ENCODE results near the gene METRNL.
"Not testable (repeated sequence)": the region's sequence is repeated elsewhere in the genome, so short reads cannot be mapped to it uniquely, and the experiment has no call there.

Gene METRNL

GRCh38 chr17:83036193-83036592, 43.2 kb upstream of the METRNL start:
- DNase-seq (ENCODE audit: extremely low read depth, low read depth): no peak
- TF ChIP-seq CTCF (IDR thresholded peaks at IDR 0.05; ENCODE audit: low read depth, low read length): no peak

DNA sequence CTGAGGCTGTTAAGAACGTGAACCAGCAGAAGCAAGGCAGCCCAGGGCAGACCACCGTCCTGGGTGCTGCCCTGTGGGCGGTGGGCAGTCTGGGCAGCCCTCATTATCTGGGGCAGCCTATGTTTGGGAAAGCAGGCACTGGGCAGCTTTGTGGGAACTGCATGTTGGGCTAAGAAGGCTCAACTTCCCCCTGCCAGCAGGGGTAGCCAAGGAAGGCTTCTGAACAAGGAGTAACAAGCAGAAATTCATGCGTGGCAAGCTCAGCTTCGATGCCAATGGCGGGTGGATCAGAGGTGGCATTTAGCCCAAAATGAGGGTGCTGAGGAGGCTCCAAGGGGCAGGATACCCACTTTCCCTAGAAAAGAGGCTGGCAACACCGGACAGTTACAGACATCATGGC, 42.7 kb upstream of the METRNL start:
- DNase-seq (ENCODE audit: extremely low read depth, low read depth): no peak
- TF ChIP-seq CTCF (IDR thresholded peaks at IDR 0.05; ENCODE audit: low read depth, low read length): no peak

DNA sequence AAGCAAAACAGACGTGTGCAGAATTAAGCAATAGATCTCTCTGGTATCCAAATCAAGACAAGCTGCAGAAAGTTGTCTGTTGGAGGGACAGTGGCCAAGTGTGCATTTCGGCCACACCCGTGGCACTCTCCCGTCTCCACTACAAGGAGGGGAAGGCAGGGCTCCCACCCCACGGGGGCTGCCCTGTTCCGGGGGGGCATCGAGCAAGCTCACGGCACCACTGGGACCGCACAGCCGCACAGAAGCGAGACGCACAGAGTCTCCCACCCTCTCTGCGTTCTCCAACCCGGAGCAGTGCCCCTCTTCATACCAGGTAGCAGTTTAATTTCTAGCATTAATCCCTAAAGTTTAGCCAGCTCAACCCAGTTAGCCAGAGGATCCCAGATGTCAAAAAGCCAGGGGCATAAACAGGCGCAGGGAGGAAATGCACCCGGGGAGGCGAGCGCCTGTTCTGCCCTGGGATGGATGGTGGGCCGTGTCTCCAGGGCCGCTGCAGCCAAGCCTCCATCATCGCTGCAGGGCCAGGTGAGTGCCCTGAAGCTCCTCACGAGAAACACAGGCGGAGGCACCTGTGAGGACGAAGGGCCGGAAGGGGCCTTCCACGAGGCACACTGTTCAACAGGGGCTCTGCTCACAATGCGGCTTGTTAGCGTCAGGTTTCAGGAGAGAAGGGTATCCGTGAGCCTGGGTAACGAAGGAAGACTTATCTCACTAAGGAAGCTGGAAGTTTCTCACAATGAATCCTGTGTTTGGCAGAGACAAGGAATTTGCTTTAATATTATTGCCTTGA, 42.1 kb upstream of the METRNL start:
- no peak for DNase-seq (ENCODE audit: extremely low read depth, low read depth)
- no peak for TF ChIP-seq CTCF (IDR thresholded peaks at IDR 0.05; ENCODE audit: low read depth, low read length)

DNA sequence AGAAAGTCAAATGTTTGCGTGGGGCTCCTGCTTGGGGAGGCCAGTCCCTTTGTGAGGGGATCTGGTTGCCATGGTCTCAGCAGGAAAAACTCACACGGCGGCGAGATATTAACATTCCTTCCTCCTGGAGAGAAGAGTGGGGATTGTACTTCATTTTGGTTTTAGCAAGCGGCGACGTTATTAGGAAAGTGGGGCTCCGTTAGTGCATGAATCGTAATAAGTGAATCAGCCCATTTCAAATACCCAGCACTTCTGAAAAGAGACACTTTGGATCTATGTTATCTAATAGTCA, 41.6 kb upstream of the METRNL start:
- DNase-seq (ENCODE audit: extremely low read depth, low read depth): no peak

GRCh38 chr17:83038983-83039382, 40.4 kb upstream of the METRNL start:
- not testable (repeated sequence) for DNase-seq (ENCODE audit: extremely low read depth, low read depth)

More for the DNA sequence above, 41.6 kb upstream of the METRNL start:
- TF ChIP-seq CTCF (IDR thresholded peaks at IDR 0.05; ENCODE audit: low read depth, low read length): no peak

DNA sequence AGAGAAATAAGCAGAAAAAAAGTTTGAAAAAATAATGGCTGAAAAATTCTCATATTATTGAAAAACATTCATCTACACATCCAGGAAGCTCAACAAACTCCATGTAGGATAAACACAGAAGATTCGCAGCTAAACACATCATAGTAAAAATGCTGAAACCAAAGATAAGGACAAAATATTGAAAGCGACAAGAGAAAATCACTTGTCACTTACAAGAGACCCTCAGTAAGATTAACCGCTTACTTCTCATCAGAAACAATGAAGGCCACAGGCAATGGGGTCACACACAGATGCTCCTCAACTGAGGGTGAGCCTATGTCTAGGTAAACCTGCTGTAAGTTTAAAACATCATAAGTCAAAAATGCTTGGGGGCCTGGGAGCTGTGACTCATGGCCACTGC, 38.1 kb upstream of the METRNL start:
- DNase-seq (ENCODE audit: extremely low read depth, low read depth): no peak
- TF ChIP-seq CTCF (IDR thresholded peaks at IDR 0.05; ENCODE audit: low read depth, low read length): no peak

DNA sequence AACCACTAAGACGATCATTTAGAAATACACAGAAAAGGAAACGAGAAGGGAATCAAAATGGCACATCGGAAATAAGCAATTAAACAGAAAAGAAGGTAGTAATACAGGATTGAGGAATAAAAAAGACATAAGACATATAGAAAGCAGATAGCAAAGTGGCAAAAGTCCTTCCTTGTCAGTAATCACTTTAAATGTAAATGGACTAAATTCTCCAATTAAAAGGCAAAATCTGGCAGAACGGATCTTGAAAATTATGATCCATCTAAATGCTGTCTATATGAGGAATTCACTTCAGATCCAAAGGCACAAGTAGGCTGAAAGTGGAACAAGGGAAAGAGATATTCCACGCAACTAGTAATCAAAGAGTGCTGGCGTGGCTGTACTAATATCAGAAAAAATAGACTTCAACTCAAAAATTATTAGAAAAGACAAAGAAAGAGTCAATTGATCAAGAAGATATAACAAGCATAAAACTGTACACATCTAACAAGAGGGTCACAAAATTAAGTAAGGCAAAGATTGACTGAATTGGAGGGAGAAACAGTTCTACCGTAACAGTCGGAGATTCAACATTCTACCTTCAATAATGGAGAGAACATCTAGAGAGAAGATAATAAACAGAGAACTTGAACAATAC, 36.8 kb upstream of the METRNL start:
- no peak for DNase-seq (ENCODE audit: extremely low read depth, low read depth)
- no peak for TF ChIP-seq CTCF (IDR thresholded peaks at IDR 0.05; ENCODE audit: low read depth, low read length)

- not testable (repeated sequence) for DNase-seq (ENCODE audit: extremely low read depth, low read depth)
These were observed 34.9 kb upstream of the METRNL start for GRCh38 chr17:83044479-83044878.

All from AG09319 (cell line).